T-helper 22 cell (primary cell): Measurements from ENCODE around the gene EGLN1.

Experiments used
- DNase-seq: peaks from one replicate; pipeline ENCODE4 v3.0.0-alpha.2; 2020; ENCODE audit warnings: low read depth

Gene EGLN1

DNA sequence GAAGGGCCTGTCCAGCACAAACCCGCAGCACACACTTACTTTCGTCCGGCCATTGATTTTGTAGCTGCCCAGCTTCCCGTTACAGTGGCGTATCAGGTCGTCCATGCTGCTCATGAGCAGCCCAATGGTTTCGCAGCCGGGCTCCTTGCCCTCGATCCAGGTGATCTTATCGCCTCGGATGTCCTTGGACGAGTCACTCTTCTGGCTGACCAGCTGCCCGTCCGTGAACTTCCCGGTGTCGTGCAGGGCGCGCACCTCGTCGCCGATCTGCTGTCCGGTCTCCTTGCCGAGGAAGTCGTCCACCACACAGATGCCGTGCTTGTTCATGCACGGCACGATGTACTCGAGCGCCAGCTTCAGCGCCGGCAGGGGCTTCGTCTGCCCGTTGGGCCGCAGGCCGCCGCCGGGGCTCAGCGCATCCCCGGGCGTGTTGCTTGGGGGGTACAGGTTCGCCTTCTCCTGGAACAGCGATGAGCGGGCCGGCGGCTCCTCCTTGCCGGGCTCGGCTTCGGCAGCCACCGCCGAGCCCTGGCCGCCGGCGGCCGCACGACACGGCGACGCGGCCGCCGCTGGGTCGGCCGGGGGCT is 1.0 kb downstream of the EGLN1 start:
- DNase-seq, result peak; percentile 4

DNA sequence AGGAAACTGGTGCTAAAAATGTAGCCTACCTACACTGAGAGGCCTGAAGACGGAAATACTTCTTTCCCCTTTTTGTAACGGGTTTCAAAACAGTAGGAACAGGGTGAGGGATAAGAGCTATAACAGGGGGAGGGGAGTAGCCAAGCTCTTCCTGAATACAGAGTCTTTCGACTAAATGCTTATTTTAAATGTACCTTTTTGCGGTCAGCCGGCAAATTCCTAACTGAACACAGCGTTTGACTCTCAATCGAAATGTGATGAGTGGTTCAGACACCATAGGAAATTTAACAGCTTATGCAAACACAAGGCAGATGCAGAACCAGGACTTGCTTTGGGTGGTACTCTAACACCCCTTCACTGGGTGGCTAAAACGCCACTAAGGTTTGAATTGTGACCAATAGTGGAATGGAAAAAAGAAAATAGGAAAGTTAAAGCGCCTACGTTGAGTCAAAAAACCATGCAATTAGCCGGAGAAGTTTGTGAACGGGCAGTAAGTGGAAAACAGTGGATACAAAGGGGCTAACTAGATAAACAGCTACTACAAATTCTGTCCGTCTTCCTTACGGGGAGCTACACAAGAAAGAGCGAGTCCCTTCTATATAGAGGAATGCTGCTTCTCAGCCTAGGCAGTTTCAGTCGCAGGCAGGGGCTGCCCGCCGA is 1.7 kb downstream of the EGLN1 start:
- no peak for DNase-seq

- DNase-seq, result no peak
Measured at GRCh38 chr1:231419738-231420298, 2.3 kb downstream of the EGLN1 start.

- DNase-seq, result no peak
Measured at GRCh38 chr1:231419147-231419546, 2.9 kb downstream of the EGLN1 start.

DNA sequence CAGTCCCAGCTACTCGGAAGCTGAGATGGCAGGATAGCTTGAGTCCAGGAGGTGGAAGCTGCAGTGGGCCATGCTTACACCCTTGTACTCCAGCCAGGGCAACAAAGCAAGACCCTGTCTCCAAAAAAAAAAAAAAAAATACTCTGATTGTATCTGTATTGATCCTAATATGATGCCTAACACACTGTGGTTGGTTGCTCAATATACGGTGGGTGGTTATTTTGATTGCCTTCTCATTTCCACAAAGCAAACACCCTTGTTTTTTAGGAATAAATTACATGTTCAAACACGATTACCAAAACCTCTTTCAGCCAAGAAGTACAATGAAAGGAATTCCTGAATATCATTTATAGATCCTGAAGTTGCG is 3.4 kb downstream of the EGLN1 start:
- DNase-seq, result no peak

GRCh38 chr1:231418101-231418740 is 3.9 kb downstream of the EGLN1 start:
- no peak for DNase-seq

DNA sequence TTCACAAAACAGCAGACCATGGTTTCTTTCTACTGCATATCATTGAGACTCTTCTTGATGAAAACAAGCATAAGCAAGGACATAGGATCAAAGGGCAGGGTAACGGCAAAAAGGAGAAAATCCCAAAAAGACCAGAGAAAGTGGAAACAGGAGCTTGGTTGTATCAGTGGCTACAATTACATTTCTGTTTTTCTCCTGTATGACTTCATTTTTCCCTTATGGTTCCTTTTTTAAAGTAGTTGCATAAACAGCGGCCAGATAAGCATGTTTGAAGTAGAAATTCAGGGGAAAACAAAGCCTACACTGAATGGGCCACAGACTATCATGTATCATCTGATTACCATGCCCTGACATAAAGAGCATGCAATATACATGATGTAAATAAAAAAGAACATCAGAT is 4.6 kb downstream of the EGLN1 start:
- DNase-seq, result no peak

DNA sequence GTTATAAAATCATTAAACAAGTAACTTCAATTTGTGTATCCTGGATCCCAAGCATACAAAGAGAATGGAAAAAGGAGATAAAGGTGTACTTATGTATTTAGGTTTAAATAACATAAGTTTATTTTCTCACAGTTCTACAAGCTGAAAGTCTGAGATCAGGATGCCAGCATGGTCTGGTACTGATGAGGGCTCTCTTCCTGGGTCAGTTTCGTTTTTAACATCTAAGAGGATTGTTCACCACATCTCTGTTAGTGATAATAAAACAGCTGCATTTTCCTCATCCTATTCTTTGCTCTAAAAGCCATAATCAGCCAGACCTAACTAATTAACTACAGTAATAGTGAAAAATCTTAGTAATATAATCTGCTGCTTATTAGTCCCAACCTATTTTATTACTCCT is 5.2 kb downstream of the EGLN1 start:
- no peak for DNase-seq

GRCh38 chr1:231415018-231415583 is 7.0 kb downstream of the EGLN1 start:
- DNase-seq, result no peak

DNA sequence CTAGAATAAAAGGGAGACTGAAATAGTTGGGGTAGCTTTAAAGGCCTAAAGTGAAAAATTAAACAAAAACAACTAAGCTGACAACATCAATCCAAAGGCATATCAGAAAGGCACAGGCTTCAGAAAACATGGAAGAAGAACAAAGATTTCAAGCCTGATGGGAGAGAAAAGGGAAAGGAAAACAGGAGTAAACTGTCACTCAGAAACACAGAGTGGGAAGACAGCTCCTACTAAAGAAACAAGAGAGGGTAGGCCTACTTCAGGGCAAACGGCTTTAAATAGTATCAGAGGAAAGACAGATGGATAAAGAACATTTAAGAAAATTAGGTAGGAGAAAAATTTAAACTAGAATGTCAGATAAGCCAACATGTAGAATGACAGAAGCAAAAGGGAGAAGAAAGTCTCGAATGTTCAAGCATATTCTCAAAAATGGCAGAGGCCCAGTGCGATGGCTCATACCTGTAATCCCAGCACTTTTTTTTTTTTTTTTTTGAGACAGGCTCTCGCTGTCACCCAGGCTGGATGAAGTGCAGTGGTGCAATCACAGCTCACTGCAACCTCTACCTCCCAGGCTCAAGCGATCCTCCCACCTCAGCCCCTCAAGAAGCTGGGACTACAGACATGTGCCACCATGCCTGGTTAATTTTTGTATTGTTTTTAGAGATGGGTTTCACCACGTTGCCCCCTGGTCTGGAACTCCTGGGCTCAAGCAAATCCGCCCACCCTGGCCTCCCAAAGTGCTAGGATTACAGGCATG is 7.6 kb downstream of the EGLN1 start:
- no peak for DNase-seq

DNA sequence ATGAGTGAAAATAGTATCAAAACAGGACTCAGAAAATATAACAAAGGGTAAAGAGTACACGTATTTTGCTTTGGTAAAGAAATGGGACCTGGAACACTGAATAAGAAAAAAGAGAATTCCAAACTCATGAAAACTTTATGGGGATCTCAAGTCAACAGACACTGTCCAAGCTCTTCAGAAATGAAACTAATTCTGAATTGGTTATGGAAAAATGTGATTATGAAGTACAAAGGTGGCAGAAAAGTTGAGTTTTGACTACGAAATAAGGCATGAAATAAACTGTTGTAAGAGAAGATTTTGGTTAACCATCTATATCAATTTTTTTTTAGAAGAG is 8.4 kb downstream of the EGLN1 start:
- no peak for DNase-seq

DNA sequence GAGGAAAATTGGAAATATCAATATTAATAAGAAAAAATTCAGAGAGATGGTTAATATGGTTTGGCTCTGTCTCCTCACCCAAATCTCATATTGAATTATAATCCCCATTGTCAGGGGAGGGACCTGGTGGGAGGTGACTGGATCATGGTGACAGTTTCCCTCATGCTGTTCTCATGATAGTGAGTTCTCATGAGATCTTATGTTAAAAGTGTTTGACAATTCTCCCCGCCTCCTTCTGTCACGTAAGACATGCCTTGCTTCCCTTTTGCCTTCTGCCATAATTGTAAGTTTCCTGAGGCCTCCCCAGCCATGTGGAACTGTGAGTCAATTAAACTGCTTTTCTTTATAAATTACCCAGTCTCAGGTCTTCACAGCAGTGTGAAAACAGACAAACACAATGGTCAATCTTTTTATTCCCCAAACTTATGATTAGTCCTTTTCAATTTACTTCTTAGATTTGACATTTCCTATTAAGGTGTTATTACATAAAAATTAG is 11.0 kb downstream of the EGLN1 start:
- no peak for DNase-seq

DNA sequence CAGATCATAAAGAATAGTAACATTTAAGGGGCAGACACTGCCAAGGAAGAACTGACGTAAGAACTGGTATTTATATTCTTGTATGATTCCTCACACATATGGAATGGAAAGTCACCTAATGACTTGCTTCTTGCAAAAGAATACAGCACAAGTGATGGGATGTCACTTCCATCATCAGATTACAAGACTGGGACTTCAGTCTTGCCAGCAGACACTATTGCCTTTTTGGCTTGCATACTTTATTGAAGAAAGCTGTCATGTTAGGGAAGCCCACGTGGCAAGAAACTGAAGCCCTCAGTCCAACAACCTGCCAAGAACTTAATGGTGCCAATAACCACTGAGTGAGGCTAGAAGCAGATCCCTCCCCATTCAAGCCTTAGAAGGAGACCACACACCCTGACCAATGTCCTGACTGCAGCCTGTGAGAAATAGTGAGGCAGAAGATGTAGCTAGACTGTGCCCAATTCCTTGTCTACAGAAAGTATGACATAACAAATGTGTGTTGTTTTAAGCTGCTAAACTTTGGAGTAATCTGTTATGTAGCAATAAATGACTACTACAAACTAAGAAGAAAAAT is 12.0 kb downstream of the EGLN1 start:
- DNase-seq, result no peak

DNA sequence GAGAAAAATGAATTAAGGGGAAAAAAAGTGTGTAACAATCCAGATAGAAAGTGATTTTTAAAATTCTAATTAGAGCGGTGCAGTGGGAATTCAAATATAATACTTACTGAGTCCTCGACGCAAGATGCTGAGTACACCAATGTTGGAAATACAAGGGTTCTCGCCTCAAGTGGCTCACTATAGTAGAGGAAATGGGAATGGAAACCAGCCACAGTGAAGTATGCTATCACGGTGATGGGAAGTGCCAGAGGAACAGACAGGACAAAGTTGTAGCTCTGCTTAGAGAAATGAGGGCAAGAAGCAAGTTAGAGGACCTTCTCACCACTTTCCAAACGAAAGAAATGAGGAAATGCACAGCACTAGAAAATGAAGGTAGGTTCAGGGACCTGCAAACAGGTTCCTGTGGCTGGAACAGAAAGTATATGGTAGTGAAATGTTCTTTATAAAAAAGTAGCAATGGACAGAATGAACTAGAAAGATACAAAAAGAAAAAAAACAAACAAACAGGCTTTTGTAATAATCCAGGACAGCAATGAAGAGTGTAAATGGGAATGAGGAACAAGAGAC is 13.5 kb downstream of the EGLN1 start:
- DNase-seq, result no peak

GRCh38 chr1:231407547-231408396 is 14.3 kb downstream of the EGLN1 start:
- DNase-seq, result no peak

DNA sequence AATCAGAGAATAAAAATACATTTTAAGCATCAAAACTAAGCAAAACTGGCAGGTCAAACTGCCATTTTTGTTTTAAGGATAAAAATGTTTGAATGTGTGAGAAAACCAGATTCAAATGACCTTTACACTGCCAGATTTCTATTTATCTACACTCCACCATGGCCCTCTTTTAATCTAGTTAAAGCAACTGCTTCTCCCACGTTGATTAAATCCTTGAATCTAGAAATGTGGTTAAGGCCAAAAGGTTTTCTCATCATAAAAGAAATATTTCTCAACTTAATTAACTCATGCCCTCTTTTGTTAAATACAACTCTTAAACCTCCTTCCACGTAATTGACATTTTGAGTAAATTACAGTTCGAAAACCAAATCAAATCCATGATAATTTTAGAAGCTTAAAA is 15.0 kb downstream of the EGLN1 start:
- no peak for DNase-seq

DNA sequence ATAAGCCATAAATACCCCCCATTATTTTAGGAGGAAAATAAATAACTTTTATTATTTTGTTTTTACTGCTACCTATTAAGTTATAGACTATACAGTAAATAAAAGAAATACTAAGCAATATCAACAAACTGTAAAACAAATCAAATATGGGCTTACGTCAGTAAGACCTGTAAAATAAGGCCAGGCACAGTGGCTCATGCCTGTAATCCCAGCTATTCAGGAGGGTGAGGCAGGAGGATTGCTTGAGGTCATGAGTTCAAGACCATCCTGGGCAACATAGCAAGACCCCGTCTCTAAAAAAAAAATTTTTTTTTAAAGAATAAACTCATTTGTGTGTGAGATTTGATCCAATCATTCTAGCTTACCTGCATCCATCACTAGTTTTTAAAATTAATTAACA is 17.8 kb downstream of the EGLN1 start:
- no peak for DNase-seq

DNA sequence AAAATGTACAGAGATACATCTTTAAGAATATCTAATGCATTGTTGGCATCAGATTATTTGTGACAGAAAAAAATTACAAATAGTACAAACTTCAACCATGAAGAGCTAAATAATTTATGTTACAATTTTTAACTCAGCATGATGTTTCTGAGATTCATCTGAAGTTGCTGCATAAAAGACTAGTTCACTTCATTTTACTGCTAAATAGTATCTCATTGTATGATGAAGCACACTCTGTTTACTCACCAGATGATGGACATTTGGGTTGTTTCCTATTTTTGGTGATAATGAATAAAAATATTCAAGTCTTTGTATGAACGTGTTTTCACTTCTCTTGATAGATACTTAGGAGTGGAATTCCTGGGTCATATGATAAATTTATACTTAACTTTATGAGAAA is 20.6 kb downstream of the EGLN1 start:
- no peak for DNase-seq

DNA sequence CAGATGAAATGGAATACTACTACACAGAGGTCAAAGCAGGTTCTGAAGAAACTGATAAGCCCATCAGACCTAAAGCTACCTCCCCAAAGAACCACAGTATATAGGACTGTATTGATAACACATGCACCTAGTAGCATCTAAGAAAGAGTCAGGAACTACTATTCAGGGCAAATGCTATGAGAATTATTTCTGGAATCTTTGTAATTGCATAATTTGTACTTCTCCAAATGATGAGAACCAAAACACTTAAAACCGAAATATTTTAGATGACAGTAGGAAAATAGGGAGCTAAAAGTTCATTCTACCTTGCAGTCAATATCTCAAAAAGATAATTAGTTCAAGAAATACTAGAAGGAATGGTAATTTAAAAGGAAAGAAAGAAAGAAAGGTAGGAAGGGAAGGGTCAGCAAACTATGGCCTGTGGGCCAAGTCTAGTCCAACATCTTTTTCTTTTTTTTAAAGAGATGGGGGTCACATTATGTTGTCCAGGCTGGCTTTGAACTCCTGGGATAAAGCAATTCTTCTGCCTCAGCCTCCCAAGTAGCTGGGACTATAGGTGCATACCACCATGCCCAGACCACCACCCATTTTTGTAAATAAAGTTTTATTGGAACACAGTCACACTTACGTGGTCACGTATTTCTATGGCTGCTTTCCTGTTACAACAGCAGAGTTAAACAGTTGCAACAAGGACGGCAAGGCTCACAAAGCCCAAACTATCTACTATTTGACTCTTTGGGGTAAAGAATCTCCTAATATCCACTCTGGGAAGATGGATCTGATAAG is 24.0 kb downstream of the EGLN1 start:
- DNase-seq, result no peak

DNA sequence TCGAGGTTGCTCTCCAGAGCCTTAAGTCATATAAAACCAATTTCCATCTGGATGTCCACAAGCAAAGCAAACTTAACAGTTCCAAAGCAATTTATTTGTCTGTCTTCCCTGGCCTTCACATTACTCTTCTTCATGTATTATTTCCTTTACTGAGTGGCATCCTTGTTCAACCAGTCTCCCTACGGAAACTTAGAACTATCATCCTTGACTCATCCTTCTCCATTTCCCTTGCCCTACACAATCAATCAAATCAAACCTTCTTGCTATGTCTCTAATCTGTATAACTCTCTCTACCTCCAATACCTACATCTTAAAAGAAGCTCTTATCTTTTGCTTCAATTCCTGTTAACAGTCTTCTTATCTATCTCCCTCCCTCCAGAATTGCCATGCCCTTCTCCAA is 25.4 kb downstream of the EGLN1 start:
- DNase-seq, result no peak
